ENCODE results near the gene SCGB3A2.
A peak's percentile ranks its signal among the peaks of the same experiment; 100 is the strongest.

SCGB3A2 gene

DNA sequence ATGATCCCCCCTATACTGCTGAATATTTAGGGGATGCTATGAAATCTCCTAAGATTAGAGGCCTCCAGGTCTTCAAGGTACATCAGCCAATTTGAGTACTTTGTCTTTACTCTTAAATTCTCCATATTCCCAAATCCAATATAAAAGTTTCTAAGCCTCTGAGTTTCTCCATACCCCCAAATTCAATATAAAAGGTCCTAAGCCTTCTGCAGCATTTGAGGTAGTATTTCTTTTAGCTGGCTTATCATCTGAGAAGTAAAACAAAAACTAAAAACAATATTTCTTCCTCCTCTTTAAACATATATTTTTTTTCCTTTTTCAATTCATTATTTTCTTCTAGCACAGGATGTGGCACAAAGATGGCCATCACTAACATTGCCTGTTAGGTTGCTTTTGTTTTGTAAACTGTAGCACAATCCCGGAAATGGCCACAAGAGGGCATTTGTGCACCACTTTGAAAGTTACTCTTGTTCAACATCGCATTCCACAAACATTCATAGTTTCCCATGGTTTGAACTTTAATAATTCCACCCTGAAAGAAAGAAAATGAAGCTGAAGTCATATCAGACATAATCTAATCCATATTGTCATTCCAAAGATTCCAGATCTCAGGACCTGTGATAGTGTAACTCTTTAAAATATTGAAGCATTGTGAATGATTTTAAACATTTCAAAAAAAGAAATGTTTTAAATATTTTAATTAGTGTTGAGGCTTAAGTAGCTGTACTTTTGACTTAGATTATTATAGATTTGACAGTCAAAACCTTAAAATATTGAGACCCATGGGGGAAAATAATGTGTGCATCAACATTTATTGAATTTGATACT, 21.0 kb upstream of the SCGB3A2 start:
- TF ChIP-seq, protein P1, sequence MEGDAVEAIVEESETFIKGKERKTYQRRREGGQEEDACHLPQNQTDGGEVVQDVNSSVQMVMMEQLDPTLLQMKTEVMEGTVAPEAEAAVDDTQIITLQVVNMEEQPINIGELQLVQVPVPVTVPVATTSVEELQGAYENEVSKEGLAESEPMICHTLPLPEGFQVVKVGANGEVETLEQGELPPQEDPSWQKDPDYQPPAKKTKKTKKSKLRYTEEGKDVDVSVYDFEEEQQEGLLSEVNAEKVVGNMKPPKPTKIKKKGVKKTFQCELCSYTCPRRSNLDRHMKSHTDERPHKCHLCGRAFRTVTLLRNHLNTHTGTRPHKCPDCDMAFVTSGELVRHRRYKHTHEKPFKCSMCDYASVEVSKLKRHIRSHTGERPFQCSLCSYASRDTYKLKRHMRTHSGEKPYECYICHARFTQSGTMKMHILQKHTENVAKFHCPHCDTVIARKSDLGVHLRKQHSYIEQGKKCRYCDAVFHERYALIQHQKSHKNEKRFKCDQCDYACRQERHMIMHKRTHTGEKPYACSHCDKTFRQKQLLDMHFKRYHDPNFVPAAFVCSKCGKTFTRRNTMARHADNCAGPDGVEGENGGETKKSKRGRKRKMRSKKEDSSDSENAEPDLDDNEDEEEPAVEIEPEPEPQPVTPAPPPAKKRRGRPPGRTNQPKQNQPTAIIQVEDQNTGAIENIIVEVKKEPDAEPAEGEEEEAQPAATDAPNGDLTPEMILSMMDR (IDR thresholded peaks at IDR 0.05; ENCODE audit: insufficient read depth, low read length, missing control alignments) = peak; percentile 68
- CTCF ChIA-PET = interaction anchor here (0.6 to 3.6 kb wide), 18 partner anchors 11 to 875 kb away, joined by 3 to 22 read pairs (median 4); no protein-coding TSS in a partner anchor
- POLR2A ChIA-PET = no interaction called here
- peak; percentile 7 for DNase-seq (ENCODE audit: low read depth, low spot score)
- no peak overlapping the region for H3K4me3 ChIP-seq (ENCODE audit: low read depth, low read length)

DNA sequence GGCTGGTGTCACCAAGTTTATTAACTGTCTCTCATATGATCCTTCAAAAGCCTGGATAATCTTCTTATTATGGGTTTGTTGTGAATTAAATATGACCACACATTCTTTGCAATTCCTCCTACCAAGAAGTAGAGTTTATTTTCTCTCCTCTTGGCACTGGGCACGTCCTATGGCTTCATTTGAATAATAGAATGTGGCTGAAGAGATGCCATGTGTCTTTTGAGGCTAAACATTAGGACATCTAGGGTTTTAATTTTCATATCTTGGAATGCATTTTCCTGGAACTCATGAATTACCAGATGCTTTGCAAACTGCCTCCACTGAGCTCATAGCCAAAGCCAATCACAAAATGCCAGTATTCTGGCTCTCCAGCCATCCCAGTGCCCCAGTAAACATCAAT, 19.9 kb upstream of the SCGB3A2 start:
- H3K4me3 ChIP-seq (ENCODE audit: low read depth, low read length) = no peak overlapping the region
- ChIA-PET CTCF (interaction anchor here (0.9 to 3.6 kb wide), 11 partner anchors 8 to 874 kb away, joined by 4 to 22 read pairs (median 7); no protein-coding TSS in a partner anchor), POLR2A (no interaction called here)
- TF ChIP-seq, protein P1 (IDR thresholded peaks at IDR 0.05; ENCODE audit: insufficient read depth, low read length, missing control alignments) = no peak
- DNase-seq (ENCODE audit: low read depth, low spot score) = no peak

DNA sequence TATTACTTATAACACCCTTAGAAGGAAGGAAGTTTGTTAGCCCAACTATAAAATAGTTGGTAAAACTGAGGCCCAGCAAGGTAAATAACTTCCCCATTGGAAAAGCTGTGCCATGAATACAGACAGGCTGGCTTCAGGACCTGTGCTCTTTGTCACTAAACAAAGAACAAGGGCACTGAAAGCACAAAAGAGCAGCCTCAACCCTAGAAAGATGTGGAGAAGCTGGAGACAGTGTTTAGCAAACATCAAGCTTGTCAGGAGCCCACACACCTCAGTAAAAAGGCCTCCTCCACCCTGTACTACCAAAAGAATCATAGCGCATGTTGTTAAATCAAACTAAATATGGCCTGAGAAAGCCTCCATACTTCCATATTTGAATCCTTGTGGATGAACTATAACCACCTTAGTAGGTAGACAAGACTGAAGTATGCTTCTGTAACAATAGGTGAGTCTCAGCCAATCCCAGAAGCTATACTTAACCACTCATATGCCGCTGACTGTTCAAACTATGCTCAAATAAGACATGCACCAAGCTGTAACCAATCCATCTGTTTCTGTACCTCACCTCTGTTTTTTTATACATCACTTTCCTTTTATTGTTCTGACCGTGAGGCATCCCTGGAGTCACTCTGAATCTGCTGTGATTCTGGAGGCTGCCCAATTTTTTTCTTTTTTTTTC, 18.4 kb upstream of the SCGB3A2 start:
- no peak overlapping the region for H3K4me3 ChIP-seq (ENCODE audit: low read depth, low read length)
- DNase-seq (ENCODE audit: low read depth, low spot score) = no peak
- POLR2A ChIA-PET = no interaction called here
- CTCF ChIA-PET = interaction anchor here (1.5 to 1.6 kb wide), 2 partner anchors 8 to 12 kb away, joined by 3 to 5 read pairs; no protein-coding TSS in a partner anchor
- TF ChIP-seq, protein P1 (IDR thresholded peaks at IDR 0.05; ENCODE audit: insufficient read depth, low read length, missing control alignments) = no peak

DNA sequence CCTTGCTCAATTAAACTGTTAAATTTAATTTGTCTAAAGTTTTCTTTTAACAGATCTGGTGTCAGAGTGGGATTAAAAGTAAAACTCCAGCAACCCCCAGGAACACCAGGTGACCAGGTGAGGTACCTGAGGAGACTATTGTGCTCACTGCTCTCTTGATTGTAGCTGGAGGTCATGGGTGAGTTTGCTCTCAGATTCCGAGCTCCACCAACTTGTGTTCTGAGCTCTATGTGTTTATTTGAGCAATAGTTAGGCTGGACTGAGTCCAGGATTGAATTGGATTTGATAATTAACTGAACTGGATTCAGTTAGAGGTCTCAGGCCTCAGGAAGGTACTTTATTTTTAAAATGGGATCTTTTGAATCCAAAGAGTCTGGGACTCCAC, 17.9 kb upstream of the SCGB3A2 start:
- POLR2A ChIA-PET = no interaction called here
- DNase-seq (ENCODE audit: low read depth, low spot score) = no peak
- TF ChIP-seq, protein P1 (IDR thresholded peaks at IDR 0.05; ENCODE audit: insufficient read depth, low read length, missing control alignments) = no peak
- CTCF ChIA-PET = interaction anchor here (1.5 kb wide), 1 partner anchor 7 kb away, joined by 3 read pairs; no protein-coding TSS in a partner anchor
- H3K4me3 ChIP-seq (ENCODE audit: low read depth, low read length) = no peak overlapping the region

DNA sequence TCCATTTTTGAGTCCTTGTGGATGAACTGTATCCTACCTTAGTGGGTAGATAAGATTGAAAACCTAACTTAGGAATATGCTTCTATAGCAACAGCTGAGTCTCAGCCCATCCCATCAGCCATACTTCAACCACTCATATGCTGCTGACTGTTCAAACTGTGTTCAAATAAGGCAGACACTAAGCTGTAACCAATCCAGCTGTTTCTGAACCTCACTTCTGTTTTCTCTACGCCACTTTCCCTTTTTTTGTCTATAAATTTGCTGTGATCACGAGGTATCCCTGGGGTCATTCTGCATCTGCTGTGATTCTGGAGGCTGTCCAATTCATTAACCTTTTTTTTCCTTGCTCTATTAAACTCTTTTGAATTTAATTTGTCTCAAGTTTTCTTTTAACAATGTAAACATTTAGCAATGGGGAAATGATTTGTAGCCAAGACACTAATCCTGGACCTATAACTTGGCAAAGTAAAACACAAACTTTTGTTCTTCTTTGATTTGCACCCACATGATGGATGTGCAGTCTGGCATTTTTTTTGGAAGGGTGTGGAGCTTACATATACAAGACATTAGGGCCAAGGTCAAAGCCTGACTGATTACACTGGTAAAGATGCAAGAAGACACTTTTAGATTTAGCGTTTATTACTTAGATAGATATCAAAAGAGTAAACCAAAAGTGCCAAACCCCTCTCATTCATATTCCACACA, 14.9 kb upstream of the SCGB3A2 start:
- TF ChIP-seq, protein P1 (IDR thresholded peaks at IDR 0.05; ENCODE audit: insufficient read depth, low read length, missing control alignments) = no peak
- no peak overlapping the region for H3K4me3 ChIP-seq (ENCODE audit: low read depth, low read length)
- DNase-seq (ENCODE audit: low read depth, low spot score) = no peak
- ChIA-PET CTCF (no interaction called here), POLR2A (no interaction called here)
